Right atrium auricular region (tissue), 2 donors: ENCODE measurements around the gene VGLL4. TPM values are rescaled to one million over a fixed set of nuclear protein-coding genes. Genes with fewer than 3 reads are reported as not detected.

Experiments used
- DNase-seq: peaks from one replicate; pipeline ENCODE4 v3.0.0-alpha.2; 2019; ENCODE audit warnings: low spot score
- H3K27ac ChIP-seq, 2 donors: fragments of 200-600 bp; sonication (generic); 1 replicate in 1 of 2; 2 replicates in 1 of 2; pipeline ENCODE4 v1.5.1; 2016 to 2019
- H3K27me3 ChIP-seq, 2 donors: fragments of 200-600 bp; sonication (generic); one replicate each; pipeline versions ENCODE4 v1.5.1 to v1.6.0; 2017 to 2019
- H3K36me3 ChIP-seq: fragments of 200-600 bp; sonication (generic); one replicate; pipeline ENCODE4 v1.5.1; 2016
- H3K4me1 ChIP-seq, 2 donors: fragments of 200-600 bp; sonication (generic); one replicate each; pipeline versions ENCODE4 v1.5.1 to v1.6.0; 2017 to 2019
- H3K4me3 ChIP-seq, 2 donors: fragments of 200-600 bp; sonication (generic); 1 replicate in 1 of 2; 2 replicates in 1 of 2; pipeline ENCODE4 v1.5.1; 2017 to 2019; ENCODE audit warnings: mild to moderate bottlenecking in 1 of 2, moderate library complexity in 1 of 2
- H3K9me3 ChIP-seq, 2 donors: fragments of 200-600 bp; sonication (generic); one replicate each; pipeline ENCODE4 v1.5.1; 2019
- CTCF ChIP-seq, 2 donors: fragments of 200-600 bp; sonication (generic); IDR thresholded peaks; one replicate each; pipeline ENCODE4 v1.5.1; 2019; ENCODE audit warnings: antibody characterized with exemption in 2 of 2
- total RNA-seq, 2 donors: library from RNA; depleted of rRNA; stranded (reverse); fragments of >200 nt; gene quantifications; one replicate each; pipeline ENCODE4 v1.1.0, GENCODE V29; 2016

Gene VGLL4
- total RNA-seq, 2 donors from 2014 or later, result 30.2 to 64.6 TPM

DNA sequence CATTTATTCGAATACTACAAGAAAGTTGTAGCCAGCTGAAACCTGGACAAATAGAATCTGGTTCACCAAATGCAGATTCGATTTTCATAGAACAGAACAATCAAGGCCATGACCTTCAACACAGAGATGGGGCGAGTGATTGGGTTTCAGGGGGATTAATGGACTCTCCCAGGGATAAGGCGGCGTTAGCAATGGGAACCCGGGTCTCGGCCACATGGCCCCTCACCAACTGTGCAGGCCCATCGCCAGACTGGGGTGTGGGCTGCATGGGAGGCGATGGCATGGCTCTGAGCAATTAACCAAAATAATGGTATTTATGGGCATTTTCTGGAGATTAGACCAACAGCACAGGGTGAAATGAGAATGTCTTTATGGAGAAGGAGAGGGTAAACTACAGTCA is 34.2 kb downstream of the VGLL4 start:
- H3K4me3 ChIP-seq, result peak overlapping the region in 1 of 2 donors; percentile 14
- no peaks in the 10 kb centered on the region for H3K9me3 ChIP-seq
- H3K27me3 ChIP-seq, result no peaks in the 10 kb centered on the region
- TF ChIP-seq CTCF (IDR thresholded peaks at IDR 0.05), result no peak
- peaks cover 0 to 90% of the 10 kb centered on the region in 2 donors for H3K4me1 ChIP-seq
- no peaks in the 10 kb centered on the region for H3K36me3 ChIP-seq
- peak overlapping the region; percentile 35 to 45 for H3K27ac ChIP-seq
- DNase-seq, result no peak

DNA sequence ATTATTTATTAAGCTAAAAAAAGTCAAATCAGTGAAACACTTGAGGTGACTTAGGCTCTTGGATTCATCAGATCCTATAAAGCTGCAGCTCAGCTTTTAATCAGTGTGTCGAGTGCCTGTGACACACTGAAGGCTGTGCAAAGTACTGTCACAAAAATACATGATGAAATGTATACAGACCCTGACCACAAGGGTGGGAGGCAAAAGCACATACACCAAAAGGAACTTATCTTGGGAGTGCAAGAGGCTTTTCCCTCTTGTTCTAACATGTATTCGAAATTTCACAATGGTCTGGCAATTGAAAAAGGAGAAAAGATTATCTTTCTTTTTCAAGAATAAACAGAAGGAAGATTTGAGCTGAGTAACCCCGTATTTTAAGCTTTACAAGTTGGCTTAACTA is 35.9 kb downstream of the VGLL4 start:
- Histone ChIP-seq H3K36me3 (no peaks in the 10 kb centered on the region), H3K4me1 (peaks cover 0 to 89% of the 10 kb centered on the region in 2 donors), H3K27ac (peak overlapping the region; percentile 32 to 49), H3K27me3 (no peaks in the 10 kb centered on the region), H3K9me3 (no peaks in the 10 kb centered on the region), H3K4me3 (no peak overlapping the region)
- no peak for DNase-seq
- TF ChIP-seq CTCF (IDR thresholded peaks at IDR 0.05), result no peak

- H3K4me3 ChIP-seq, result no peak overlapping the region
- no peak for DNase-seq
- TF ChIP-seq CTCF (IDR thresholded peaks at IDR 0.05), result no peak
- H3K4me1 ChIP-seq, result peaks cover 0 to 89% of the 10 kb centered on the region in 2 donors
- no peaks in the 10 kb centered on the region for H3K27me3 ChIP-seq
- H3K27ac ChIP-seq, result peak overlapping the region in 1 of 2 donors; percentile 20
- H3K36me3 ChIP-seq, result no peaks in the 10 kb centered on the region
- no peaks in the 10 kb centered on the region for H3K9me3 ChIP-seq
These were observed 36.8 kb downstream of the VGLL4 start for GRCh38 chr3:11606865-11607440.

GRCh38 chr3:11606090-11606784 is 37.5 kb downstream of the VGLL4 start:
- no peak overlapping the region for H3K4me3 ChIP-seq
- no peaks in the 10 kb centered on the region for H3K9me3 ChIP-seq
- TF ChIP-seq CTCF (IDR thresholded peaks at IDR 0.05), result no peak
- H3K27me3 ChIP-seq, result no peaks in the 10 kb centered on the region
- H3K27ac ChIP-seq, result peak overlapping the region; percentile 32 to 57
- no peak for DNase-seq
- peaks cover 0 to 89% of the 10 kb centered on the region in 2 donors for H3K4me1 ChIP-seq
- H3K36me3 ChIP-seq, result no peaks in the 10 kb centered on the region

- peaks cover 0 to 89% of the 10 kb centered on the region in 2 donors for H3K4me1 ChIP-seq
- no peaks in the 10 kb centered on the region for H3K27me3 ChIP-seq
- TF ChIP-seq CTCF (IDR thresholded peaks at IDR 0.05), result no peak
- DNase-seq, result no peak
- H3K9me3 ChIP-seq, result no peaks in the 10 kb centered on the region
- peak overlapping the region; percentile 32 to 57 for H3K27ac ChIP-seq
- H3K4me3 ChIP-seq, result no peak overlapping the region
- no peaks in the 10 kb centered on the region for H3K36me3 ChIP-seq
These were observed 38.3 kb downstream of the VGLL4 start for GRCh38 chr3:11605398-11605797.
